Putamen (tissue), 1 donor: Measurements from ENCODE around the gene IL1R1.

Source experiments
- DNase-seq: peaks from one replicate; pipeline ENCODE4 v3.0.0-alpha.2; 2016; ENCODE audit warnings: low spot score

The IL1R1 gene

DNA sequence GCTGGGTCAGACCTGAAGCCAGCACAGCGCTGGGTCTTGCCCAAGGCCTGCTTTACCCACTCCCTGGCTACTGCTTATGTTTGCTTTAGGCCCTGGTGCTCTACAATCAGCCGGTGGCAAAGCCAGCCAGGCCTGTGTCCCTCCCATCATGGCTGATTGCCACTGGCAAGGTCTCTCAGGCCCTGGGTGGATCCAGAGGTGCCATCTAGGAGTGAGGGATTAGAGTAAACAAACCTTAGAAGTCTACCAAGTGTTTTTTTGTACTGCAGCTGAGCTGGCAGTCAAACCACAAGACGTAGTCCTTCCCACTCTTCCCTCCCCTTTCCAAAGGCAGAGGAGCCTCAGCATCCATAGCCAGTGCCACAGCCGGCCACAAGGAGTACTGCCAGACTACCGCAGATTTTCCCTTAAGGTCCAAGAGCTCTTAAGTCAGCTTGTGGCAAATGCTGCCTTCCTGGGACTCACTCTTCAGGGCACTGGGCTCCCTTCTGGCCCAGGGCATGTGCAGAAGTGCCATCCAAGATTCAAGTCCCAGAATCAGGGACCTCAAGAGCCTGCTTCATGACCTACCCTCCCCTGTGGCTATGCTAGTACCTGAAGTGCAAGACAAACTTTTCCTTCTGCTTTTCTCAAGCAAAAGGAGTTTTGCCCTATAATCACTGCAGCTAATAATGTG, 64.3 kb downstream of the IL1R1 start:
- DNase-seq, result no peak

DNA sequence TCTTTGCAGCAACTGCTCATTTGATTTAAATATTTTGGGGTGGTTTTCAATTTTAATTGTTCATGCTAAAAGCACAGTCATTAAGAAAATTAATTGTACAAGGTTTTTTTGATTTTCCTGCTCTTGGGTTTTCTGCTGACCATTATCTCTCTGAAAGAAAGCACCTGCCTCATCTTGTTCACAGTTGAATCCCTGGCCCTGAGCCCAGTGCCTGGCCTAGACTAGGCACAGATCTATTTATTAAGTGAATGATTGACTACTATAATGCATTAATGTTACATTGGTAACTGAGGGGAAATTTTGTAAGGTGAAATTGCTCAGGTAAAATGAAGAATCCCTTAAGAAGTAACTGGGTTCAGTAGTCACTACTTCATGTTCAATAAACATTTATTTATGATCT, 66.2 kb downstream of the IL1R1 start:
- no peak for DNase-seq

DNA sequence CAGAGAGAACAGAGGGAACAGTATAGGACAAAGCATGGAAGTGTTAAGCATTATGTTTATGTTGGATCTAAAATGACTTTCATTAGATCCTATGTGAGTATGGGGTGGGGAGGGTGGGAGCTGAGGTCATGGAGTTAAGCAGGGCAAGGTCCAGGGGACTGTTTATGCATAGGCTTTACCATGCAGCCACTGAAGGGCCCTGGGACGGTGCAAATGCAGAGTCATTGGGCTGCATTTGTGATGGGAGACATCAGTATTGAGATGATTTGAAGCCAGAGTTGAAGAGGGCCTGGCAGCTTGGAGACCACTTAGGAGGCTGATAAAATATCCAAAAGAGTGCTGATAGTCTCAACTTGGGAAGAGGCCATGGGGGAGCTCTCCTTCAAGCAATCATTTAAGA, 66.9 kb downstream of the IL1R1 start:
- DNase-seq, result no peak

DNA sequence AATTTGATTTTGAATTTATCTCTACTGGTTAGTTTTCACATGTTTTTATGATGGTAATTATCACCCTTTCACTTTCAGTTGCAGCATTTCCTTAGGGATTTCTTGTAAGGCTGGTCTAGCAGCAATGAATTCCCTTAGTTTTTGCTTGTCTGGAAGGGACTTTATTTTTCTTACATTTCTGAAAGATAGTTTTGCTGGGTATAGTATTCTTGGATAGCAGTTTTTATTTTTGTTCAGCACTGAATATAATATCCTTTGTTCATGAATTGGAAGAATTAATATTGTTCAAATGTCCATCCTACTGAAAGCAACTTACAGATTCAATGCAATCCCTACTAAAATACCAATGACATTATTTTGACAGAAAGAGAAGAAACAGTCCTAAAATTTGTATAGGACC, 74.5 kb downstream of the IL1R1 start:
- DNase-seq, result no peak

- no peak for DNase-seq
Measured at GRCh38 chr2:102224824-102225739, 82.5 kb downstream of the IL1R1 start.

DNA sequence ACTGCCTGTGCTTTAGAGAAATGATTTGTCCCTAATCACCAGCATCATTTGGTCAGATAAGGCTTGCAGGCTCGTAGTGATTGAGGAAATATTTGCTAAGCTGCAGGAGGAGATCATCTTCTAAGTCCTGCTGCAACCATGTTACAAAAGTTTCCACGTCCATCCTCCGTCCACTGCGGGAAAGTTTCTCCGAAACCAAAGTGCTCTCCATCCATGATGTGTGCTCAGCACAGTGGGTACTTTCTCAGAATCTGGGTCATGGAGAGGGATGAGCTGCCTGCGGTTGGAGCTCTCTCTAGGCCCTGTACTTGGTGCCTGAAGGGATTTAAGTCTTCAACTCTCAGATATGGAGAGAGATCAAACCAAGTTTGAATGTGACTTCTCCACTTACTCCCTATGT, 83.6 kb downstream of the IL1R1 start:
- no peak for DNase-seq

- DNase-seq, result peak; percentile 70
Measured at GRCh38 chr2:102226612-102227391, 84.3 kb downstream of the IL1R1 start.

GRCh38 chr2:102229141-102229769, 86.7 kb downstream of the IL1R1 start:
- no peak for DNase-seq
